Pons (tissue), 1 donor: Measurements from ENCODE around the gene ANKRD33B.
"Not testable (repeated sequence)": the region's sequence is repeated elsewhere in the genome, so short reads cannot be mapped to it uniquely, and the experiment has no call there.

Experiments used
- DNase-seq: peaks from one replicate; pipeline ENCODE4 v3.0.0-alpha.2; 2016; ENCODE audit warnings: low spot score

Gene ANKRD33B

DNA sequence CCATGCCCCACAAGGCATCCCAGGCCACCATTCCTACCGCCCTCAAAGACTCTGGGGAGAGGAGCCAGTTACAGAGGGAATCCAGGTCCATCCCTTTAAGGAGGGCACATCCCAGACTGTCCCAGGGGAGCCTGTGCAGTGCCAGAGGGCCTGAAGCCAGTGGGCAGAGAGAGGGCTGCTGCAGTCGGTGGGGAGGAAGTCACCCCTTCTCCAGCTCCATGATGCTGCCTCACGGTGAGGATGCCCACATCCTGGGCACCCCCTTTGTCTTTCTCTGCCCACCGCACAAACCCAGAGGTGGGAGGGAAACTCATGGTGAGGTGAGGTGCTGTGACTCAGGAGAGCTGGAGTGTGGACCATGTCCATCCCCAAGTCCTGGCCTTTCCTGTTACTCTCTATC, 26.2 kb upstream of the ANKRD33B start:
- no peak for DNase-seq

DNA sequence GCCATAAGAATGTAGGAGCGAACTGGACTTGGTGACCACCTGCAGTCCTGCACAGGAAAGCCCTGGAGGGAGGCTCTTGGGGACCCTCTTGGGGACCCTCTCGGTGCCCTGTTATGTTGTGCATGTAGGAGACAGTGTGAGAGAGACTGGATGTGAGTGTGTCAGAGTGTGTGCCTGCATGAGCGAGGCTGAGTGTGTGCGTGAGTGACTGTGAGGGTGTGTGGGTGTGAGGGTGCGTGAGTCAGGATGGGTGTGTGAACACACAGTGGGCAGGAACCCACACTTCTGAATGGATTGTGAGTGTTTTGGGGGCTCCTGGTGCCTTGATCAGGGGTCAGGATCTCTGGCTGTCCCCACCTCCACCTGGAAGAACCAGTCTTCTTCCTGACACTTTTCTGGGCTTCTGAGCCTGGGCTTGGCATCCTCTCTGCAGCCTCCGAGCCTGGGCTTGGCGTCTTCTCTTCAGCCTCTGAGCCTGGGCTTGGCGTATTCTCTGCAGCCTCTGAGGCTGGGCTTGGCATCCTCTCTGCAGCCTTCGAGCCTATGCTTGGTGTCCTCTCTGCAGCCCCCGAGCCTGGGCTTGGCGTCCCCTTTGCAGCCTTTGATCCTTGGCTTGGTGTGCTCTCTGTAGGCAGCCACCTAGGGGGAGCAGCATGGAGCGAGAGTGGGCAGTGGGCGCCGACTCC, 25.6 kb upstream of the ANKRD33B start:
- no peak for DNase-seq

DNA sequence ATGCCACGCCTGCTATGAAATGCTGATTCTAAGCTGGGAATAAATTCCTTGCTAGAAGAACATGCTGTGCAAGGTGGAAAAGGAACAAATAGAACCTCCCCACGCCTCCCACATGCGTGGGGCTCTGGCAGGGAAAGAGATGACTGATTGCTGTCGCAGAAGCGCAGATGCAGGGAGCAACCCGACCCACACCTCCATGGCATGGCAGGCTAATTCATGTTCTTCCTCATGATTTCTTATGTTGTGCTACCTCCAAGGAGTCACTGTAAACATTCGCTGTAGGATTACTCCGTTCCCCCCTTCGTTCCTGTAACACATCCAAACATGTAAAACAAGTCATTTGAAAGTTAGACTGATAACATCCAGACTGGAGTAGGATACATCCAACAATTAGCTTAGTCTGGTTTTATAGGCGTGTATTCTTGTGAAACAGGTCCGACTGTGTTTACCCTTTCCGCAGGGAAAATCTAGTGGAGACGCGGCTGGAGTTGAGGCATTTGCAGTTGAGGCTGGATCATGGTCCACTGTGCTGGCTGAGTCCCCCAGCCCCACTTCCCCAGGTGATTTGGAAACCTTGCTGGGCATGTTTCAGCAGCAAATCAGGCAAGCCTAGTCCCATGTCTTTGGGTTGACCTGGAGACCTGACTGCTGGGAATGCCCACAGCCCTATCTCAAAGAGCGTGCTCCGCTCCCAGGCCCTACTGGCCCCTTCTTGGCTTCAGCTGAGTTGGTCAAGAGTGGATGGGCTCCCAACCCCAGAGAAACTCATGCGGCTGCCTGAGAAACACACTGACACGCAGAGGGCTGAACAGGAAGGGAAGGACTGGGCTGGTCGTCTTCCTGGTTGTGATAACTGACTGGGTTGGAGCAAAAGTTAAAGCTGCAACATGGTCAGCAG, 24.8 kb upstream of the ANKRD33B start:
- DNase-seq = no peak

DNA sequence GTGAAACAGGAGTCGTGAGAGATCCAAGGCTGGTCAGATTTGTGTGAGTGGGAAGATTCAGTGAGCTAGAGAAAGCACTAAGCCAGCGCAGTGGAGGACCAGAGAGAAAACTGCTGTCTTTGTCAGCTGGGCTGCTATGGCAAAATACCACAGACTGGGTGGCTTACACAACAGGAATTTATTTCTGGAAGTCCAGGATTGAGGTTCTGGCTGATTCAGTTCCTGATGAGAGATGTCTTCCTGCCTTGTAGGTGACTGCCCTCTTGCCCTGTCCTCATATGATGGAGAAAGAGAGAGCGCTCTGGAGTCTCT, 24.2 kb upstream of the ANKRD33B start:
- DNase-seq = no peak

DNA sequence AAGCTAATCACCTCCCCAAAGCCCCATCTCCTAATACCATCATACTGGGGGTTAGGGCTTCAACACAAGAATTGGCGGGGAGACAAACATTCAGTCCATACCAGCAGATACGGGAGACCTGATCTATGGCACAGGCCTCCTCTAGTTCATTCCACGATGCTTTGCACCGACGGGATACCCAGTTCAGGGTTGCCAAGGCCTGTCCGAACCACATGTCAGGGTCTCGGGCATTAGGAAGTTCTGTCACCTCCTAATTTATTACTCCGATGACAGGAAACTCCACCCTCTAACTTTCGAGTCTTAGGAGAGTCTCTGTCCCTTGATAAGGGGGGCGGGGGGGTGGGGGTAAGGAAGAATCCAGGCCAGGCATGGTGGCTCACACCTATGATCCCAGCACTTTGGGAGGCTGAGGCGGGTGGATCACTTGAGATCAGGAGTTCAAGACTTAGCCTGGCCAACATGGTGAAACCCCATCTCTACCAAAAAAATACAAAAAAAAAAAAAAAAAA, 23.8 kb upstream of the ANKRD33B start:
- no peak for DNase-seq

DNA sequence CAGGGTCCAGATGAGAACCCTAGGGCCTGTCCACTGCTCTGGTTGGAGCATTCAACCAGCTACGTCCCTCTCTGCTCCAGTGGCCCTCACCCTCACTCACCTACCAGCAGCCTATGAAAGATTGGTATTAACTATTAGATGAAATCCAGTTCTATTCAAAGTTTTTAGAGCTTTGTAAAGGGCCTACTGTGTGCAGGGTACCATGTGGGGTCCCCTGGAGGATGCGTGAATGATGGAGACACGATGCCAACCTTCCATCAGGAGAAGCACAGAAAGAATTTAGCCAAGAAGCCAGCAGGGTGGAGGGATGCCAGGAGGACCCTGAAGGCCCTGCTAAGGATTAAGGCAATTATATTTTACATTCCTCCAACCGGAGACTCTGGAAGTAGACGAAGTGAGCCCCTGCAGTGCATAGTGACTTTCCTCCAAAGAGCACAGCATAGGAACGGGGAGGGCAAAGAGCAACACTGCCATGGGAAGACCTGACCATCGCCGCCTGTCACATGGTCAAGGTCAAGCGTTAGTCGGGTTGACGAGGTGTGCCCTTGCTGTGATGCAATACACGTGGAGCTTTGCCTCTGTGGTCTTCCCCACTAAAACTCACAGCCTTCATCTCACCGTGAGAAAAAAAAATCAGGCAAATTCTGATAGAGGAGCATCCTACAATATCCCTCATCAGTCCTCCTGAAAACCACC, 22.8 kb upstream of the ANKRD33B start:
- DNase-seq = no peak

- no peak for DNase-seq
Observed at GRCh38 chr5:10542055-10542550, 21.8 kb upstream of the ANKRD33B start.

DNA sequence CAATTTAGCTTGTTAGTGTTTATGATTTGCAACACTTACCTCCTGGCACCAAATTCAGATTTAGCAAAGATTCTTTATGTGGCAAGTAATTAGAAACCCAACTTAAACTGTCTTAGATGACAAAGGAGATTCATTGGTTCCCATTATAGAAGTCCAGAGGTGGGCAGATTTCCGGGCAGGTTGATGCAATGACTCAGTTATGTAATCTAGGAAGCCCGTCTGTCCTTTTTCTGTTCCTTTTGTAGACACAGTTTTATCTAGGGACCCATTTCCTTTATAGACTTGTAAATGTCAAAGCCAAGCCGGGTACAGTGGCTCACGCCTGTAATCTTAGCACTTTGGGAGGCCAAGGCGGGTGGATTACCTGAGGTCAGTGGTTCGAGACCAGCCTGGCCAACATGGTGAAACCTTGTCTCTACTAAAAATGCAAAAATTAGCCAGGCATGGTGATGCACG, 20.3 kb upstream of the ANKRD33B start:
- DNase-seq = no peak

- no peak for DNase-seq
Observed at GRCh38 chr5:10545084-10545483, 18.8 kb upstream of the ANKRD33B start.

- DNase-seq = no peak
Observed at GRCh38 chr5:10546186-10546585, 17.7 kb upstream of the ANKRD33B start.

GRCh38 chr5:10548418-10549122, 15.3 kb upstream of the ANKRD33B start:
- no peak for DNase-seq

- not testable (repeated sequence) for DNase-seq
Observed at GRCh38 chr5:10549123-10549514, 14.8 kb upstream of the ANKRD33B start.

- no peak for DNase-seq
Observed at GRCh38 chr5:10550222-10550995, 13.5 kb upstream of the ANKRD33B start.

- DNase-seq = no peak
Observed at GRCh38 chr5:10551782-10552138, 12.1 kb upstream of the ANKRD33B start.

- no peak for DNase-seq
Observed at GRCh38 chr5:10552183-10553143, 11.4 kb upstream of the ANKRD33B start.

GRCh38 chr5:10553476-10553875, 10.4 kb upstream of the ANKRD33B start:
- no peak for DNase-seq

DNA sequence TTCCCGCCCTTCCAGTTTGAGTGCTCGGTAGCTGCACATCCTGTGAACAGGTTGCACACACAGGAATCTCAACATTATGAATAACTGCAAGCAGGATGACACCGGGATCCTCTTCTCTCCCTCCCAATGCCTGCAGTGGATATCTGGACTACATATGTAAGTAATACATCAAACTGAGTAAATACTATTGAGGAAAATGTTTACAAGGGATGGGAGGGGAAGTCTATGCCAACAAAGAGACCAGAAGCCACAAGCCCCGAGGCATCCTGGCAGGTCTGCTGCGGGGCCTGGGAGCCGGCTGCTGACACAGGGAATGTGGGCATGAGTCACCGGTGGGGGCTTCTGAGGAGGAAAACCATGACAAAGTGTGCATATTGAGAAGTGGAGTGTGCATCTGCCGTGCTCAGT, 8.6 kb upstream of the ANKRD33B start:
- DNase-seq = no peak

DNA sequence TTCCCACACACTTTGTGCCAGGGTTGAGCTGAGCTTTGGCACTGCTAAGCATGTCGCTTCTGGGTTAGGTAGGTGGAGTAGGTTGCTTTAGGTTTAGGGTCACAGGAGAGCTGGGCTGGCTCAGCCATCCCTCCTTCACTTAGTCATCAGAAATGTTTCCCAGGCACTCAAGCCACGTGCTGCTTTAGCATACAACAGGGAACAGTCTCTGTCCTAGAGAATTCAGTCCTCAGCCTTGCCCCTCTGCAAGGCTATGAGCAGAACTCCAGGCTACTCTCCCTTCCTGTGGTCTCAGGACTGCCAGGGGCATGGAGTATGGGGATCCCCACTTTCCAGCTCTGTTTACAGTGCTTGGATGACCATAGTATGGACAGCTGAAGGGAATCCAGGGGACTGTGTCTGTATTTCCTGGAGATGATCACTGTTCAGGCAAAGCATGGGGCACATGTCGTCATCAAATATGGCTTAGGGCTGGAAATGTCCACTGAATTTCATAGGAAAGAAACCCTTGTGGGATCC, 7.5 kb upstream of the ANKRD33B start:
- DNase-seq = no peak

DNA sequence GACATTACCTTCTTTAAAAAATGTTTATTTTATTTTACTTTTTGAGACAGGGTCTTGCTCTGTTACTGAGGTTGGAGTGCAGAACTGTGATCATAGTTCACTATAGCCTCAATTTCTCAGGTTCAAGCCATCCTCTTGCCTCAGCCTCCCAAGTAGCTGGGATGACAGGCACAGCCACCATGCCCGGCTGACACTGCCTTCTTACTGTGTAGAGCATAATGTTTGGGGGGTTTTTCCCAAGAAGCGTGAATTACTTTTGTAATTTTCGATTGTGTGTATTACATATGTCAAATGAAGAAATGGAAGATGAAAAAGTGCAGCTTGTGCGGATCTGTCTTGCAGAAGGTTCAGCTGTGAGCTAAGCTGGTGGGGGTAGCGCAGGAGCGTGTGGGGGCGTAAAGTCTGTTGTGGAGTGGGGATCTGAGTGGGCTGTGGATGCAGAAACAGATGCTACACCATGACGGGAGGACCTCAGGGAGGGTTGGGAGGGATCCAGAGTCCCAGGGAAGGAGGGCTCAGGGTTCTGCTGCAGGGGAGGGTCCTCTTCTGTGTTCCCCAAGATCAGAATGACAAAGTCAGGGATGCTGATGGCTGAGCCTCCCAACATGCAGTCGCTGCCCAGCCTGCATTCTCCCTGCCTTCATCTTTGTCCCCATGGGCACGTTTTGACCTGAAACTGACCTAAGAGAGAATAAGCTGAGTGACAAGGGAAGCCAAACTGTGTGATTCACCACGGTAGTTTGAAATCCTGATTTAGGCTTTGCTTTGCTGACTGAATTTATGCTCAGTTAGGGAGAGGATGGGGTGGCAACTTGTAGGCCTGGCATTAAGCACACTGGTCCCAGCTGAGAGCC, 6.8 kb upstream of the ANKRD33B start:
- DNase-seq = no peak
